GM12874 (cell line): ENCODE results near the gene FRAT1.

Source experiments
- CTCF ChIP-seq: IDR thresholded peaks from 2 replicates; pipeline ENCODE4 v1.5.1; 2011; ENCODE audit warnings: low read depth, mild to moderate bottlenecking, control low read depth, low read length, moderate library complexity; ENCODE audit not compliant: insufficient read depth

Gene FRAT1

GRCh38 chr10:97356918-97357317, 37.8 kb downstream of the FRAT1 start:
- TF ChIP-seq CTCF: no peak

GRCh38 chr10:97358349-97358748, 39.3 kb downstream of the FRAT1 start:
- no peak for TF ChIP-seq CTCF

GRCh38 chr10:97358781-97359180, 39.7 kb downstream of the FRAT1 start:
- no peak for TF ChIP-seq CTCF

GRCh38 chr10:97360705-97361536, 41.9 kb downstream of the FRAT1 start:
- no peak for TF ChIP-seq CTCF

GRCh38 chr10:97361537-97361901, 42.4 kb downstream of the FRAT1 start:
- no peak for TF ChIP-seq CTCF

GRCh38 chr10:97362310-97363033, 43.4 kb downstream of the FRAT1 start:
- TF ChIP-seq CTCF: no peak

- no peak for TF ChIP-seq CTCF
These were observed 44.0 kb downstream of the FRAT1 start for GRCh38 chr10:97363071-97363470.
